Panc1 (cell line): ENCODE data around the gene CYP26B1. TPM values are rescaled to one million over a fixed set of nuclear protein-coding genes. Genes with fewer than 3 reads are reported as not detected.

ENCODE experiments used
- ATAC-seq: fragments of 200-7000 bp; cut with Tn5 transposase; 2 replicates; pipeline ENCODE4 v1.9.1; 2020; ENCODE audit warnings: mild to moderate bottlenecking, moderate library complexity
- BruUV-seq: library from RNA; stranded (reverse); fragments of 400-500 nt; replicated peaks from 2 replicates; lab custom pipeline; 2021; lab: Mats Ljungman, UMichigan
- CTCF ChIA-PET: fragments of 300-600 bp; sonication (Branson Sonifier 250); formaldehyde crosslinking; loops from one replicate; lab custom pipeline; 2022; ENCODE audit warnings: antibody characterized with exemption; lab: Charles Lee
- POLR2A ChIA-PET: fragments of 300-600 bp; sonication (Branson Sonifier 250); formaldehyde crosslinking; loops from one replicate; lab custom pipeline; 2022; ENCODE audit warnings: antibody characterized with exemption; lab: Charles Lee
- DNase-seq: peaks from one replicate; pipeline ENCODE4 v3.0.0-alpha.2; 2010; ENCODE audit warnings: low read depth, low spot score
- H3K27ac ChIP-seq: 2 replicates; pipeline ENCODE4 v1.5.1; 2011; ENCODE audit warnings: mild to moderate bottlenecking, low read length, inconsistent platforms
- H3K27me3 ChIP-seq: fragments of 200-500 bp; sonication (Bioruptor generic); 2 replicates; pipeline ENCODE4 v1.6.0; 2014; ENCODE audit warnings: low read length, inconsistent platforms; ENCODE audit not compliant: control insufficient read depth, insufficient read depth
- H3K36me3 ChIP-seq: fragments of 200-500 bp; sonication (Bioruptor generic); 2 replicates; pipeline ENCODE4 v1.5.1; 2014; ENCODE audit warnings: inconsistent platforms, mild to moderate bottlenecking, low read length, moderate library complexity; ENCODE audit not compliant: control insufficient read depth, insufficient read depth
- H3K4me1 ChIP-seq: 2 replicates; pipeline ENCODE4 v1.5.1; 2011; ENCODE audit warnings: inconsistent platforms, mild to moderate bottlenecking, low read length, moderate library complexity; ENCODE audit not compliant: control insufficient read depth, insufficient read depth
- H3K4me3 ChIP-seq, 2 experiments: 2 replicates each; pipeline ENCODE4 v1.5.1; 2011 to 2012; ENCODE audit warnings: low read depth in 2 of 2, low read length in 2 of 2, mild to moderate bottlenecking in 2 of 2, inconsistent platforms in 1 of 2, moderate library complexity in 1 of 2
- H3K9me3 ChIP-seq: fragments of 200-500 bp; sonication (Bioruptor generic); 2 replicates; pipeline ENCODE4 v1.5.1; 2014; ENCODE audit warnings: low read depth, mild to moderate bottlenecking, inconsistent platforms, low read length, moderate library complexity; ENCODE audit not compliant: control insufficient read depth, insufficient read depth
- CTCF ChIP-seq: fragments of 450-650 bp; IDR thresholded peaks from 2 replicates; pipeline ENCODE4 v1.5.1; 2017; ENCODE audit warnings: mild to moderate bottlenecking
- POLR2AphosphoS5 ChIP-seq: IDR thresholded peaks from 2 replicates; pipeline ENCODE4 v1.6.1; 2012; ENCODE audit warnings: mild to moderate bottlenecking, low read depth, low read length, moderate library complexity
- REST ChIP-seq, 2 experiments: IDR thresholded peaks; 2 replicates each; pipeline ENCODE4 v1.6.1; 2011 to 2012; ENCODE audit warnings: low read depth in 2 of 2, control low read depth in 1 of 2, low read length in 1 of 2, mild to moderate bottlenecking in 1 of 2, moderate library complexity in 1 of 2; ENCODE audit not compliant: insufficient read depth in 1 of 2
- SIN3A ChIP-seq: IDR thresholded peaks from 2 replicates; pipeline ENCODE4 v1.6.1; 2012; ENCODE audit warnings: low read depth, mild to moderate bottlenecking, low read length, moderate library complexity, borderline replicate concordance; ENCODE audit not compliant: insufficient read depth
- TCF7L2 ChIP-seq: IDR thresholded peaks from 2 replicates; pipeline ENCODE4 v1.6.1; 2011; ENCODE audit warnings: mild to moderate bottlenecking, low read depth, low read length, inconsistent platforms
- in situ Hi-C: cut with HindIII; loops from 2 replicates; pipeline ENCODE4 v1.10.0; 2016; ENCODE audit warnings: low sequenced_read_pairs, low pct_unique_long_range_greater_than_20kb
- intact Hi-C: fragments of 100-400 bp; cut with micrococcal nuclease; formaldehyde crosslinking; loops from one replicate; pipeline ENCODE4 v1.10.0; 2022; ENCODE audit not compliant: unreplicated experiment
- total RNA-seq: library from RNA; stranded (reverse); gene quantifications from one replicate; pipeline ENCODE4 v1.2.1, GENCODE V29; 2021; ENCODE audit not compliant: unreplicated experiment

CYP26B1 gene
- total RNA-seq, 1 experiment from 2014 or later, result 12.3 TPM

- CTCF ChIA-PET, result interaction anchor here (0.6 kb wide), 1 partner anchor 709 kb away, joined by 3 read pairs; no protein-coding TSS in a partner anchor
- no peaks in the 10 kb centered on the region for H3K9me3 ChIP-seq
- DNase-seq (no peak), ATAC-seq (no peak)
- in situ Hi-C loops, result no loop called here
- H3K27ac ChIP-seq, result no peak overlapping the region
- POLR2A ChIA-PET, result no interaction called here
- BruUV-seq, result no TSS peak
- no peaks in the 10 kb centered on the region; the same call in 1 of the 2 replicates for H3K27me3 ChIP-seq
- no peak overlapping the region for H3K4me3 ChIP-seq
- H3K36me3 ChIP-seq, result no peaks in the 10 kb centered on the region; the same call in 1 of the 2 replicates
- intact Hi-C loops, result no loop called here
- H3K4me1 ChIP-seq, result peaks cover 12% of the 10 kb centered on the region
- TF ChIP-seq TCF7L2 (no peak), SIN3A (no peak), POLR2AphosphoS5 (no peak)
These were observed 6.5 kb downstream of the CYP26B1 start for GRCh38 chr2:72141032-72141645.

- Histone ChIP-seq H3K36me3 (no peaks in the 10 kb centered on the region; the same call in 1 of the 2 replicates), H3K4me1 (peaks cover 7% of the 10 kb centered on the region), H3K4me3 (no peak overlapping the region), H3K9me3 (no peaks in the 10 kb centered on the region), H3K27ac (no peak overlapping the region), H3K27me3 (no peaks in the 10 kb centered on the region)
- TF ChIP-seq TCF7L2 (no peak), POLR2AphosphoS5 (no peak), REST (IDR thresholded peaks at IDR 0.05; ENCODE audit: insufficient read depth in 1 of 2, low read depth in 2 of 2, low read length in 1 of 2) (no peak), SIN3A (no peak), CTCF (no peak)
- in situ Hi-C loops, result no loop called here
- no peak for DNase-seq
- intact Hi-C loops, result no loop called here
- POLR2A ChIA-PET, result no interaction called here
- BruUV-seq, result no TSS peak
- CTCF ChIA-PET, result interaction anchor here (0.6 kb wide), 1 partner anchor 709 kb away, joined by 3 read pairs; no protein-coding TSS in a partner anchor
- ATAC-seq, result no peak
These were observed 7.1 kb downstream of the CYP26B1 start for GRCh38 chr2:72140621-72140960.
